GM18873 (cell line): Measurements from ENCODE around the gene GRAP2.
"Not testable (repeated sequence)": the region's sequence is repeated elsewhere in the genome, so short reads cannot be mapped to it uniquely, and the experiment has no call there.

Source experiments
- ATAC-seq: cut with Tn5 transposase; IDR thresholded peaks from one replicate; pipeline ENCODE4 v1.9.1; 2021; ENCODE audit warnings: mild to moderate bottlenecking, moderate library complexity, moderate number of reproducible peaks; ENCODE audit not compliant: unreplicated experiment, low FRiP score

The GRAP2 gene

GRCh38 chr22:39900306-39901227 is at the start of gene GRAP2:
GRAP2 (plus strand) TSS chr22:39901084; CDS start chr22:39947107, 46,023 bp downstream.
- ATAC-seq = peak; percentile 60

GRCh38 chr22:39851606-39852315 is 49.1 kb upstream of the GRAP2 start:
- ATAC-seq = no peak

- ATAC-seq = no peak
Observed at GRCh38 chr22:39852799-39853198, 48.1 kb upstream of the GRAP2 start.

GRCh38 chr22:39856588-39856987 is 44.3 kb upstream of the GRAP2 start:
- ATAC-seq = no peak

GRCh38 chr22:39859903-39860588 is 40.8 kb upstream of the GRAP2 start:
- ATAC-seq = no peak

GRCh38 chr22:39868741-39869140 is 32.1 kb upstream of the GRAP2 start:
- no peak for ATAC-seq

- ATAC-seq = not testable (repeated sequence)
Observed at GRCh38 chr22:39869797-39870196, 31.1 kb upstream of the GRAP2 start.

- ATAC-seq = no peak
Observed at GRCh38 chr22:39871008-39871798, 29.7 kb upstream of the GRAP2 start.

- ATAC-seq = no peak
Observed at GRCh38 chr22:39872548-39872947, 28.3 kb upstream of the GRAP2 start.

- ATAC-seq = no peak
Observed at GRCh38 chr22:39873965-39874364, 26.9 kb upstream of the GRAP2 start.

GRCh38 chr22:39875176-39875885 is 25.6 kb upstream of the GRAP2 start:
- ATAC-seq = not testable (repeated sequence)

GRCh38 chr22:39877079-39877845 is 23.6 kb upstream of the GRAP2 start:
- no peak for ATAC-seq

GRCh38 chr22:39880722-39881121 is 20.2 kb upstream of the GRAP2 start:
- ATAC-seq = no peak

- ATAC-seq = no peak
Observed at GRCh38 chr22:39883057-39883456, 17.8 kb upstream of the GRAP2 start.

GRCh38 chr22:39889924-39890323 is 11.0 kb upstream of the GRAP2 start:
- ATAC-seq = not testable (repeated sequence)

GRCh38 chr22:39893526-39893925 is 7.4 kb upstream of the GRAP2 start, which contains the start of gene ENTHD1:
ENTHD1 (minus strand) TSS chr22:39893760; CDS start chr22:39887748, 6,012 bp downstream.
- no peak for ATAC-seq

GRCh38 chr22:39894554-39895092 is 6.3 kb upstream of the GRAP2 start:
- no peak for ATAC-seq

- ATAC-seq = no peak
Observed at GRCh38 chr22:39895682-39896081, 5.2 kb upstream of the GRAP2 start.
